ENCODE measurements around the gene SRMS.

- TF ChIP-seq, protein P1, sequence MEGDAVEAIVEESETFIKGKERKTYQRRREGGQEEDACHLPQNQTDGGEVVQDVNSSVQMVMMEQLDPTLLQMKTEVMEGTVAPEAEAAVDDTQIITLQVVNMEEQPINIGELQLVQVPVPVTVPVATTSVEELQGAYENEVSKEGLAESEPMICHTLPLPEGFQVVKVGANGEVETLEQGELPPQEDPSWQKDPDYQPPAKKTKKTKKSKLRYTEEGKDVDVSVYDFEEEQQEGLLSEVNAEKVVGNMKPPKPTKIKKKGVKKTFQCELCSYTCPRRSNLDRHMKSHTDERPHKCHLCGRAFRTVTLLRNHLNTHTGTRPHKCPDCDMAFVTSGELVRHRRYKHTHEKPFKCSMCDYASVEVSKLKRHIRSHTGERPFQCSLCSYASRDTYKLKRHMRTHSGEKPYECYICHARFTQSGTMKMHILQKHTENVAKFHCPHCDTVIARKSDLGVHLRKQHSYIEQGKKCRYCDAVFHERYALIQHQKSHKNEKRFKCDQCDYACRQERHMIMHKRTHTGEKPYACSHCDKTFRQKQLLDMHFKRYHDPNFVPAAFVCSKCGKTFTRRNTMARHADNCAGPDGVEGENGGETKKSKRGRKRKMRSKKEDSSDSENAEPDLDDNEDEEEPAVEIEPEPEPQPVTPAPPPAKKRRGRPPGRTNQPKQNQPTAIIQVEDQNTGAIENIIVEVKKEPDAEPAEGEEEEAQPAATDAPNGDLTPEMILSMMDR (IDR thresholded peaks at IDR 0.05), result no peak
- TF ChIP-seq POLR2A (IDR thresholded peaks at IDR 0.05), result no peak
Measured at GRCh38 chr20:63529180-63529860, 18.2 kb downstream of the SRMS start.

All from testis (tissue), 2 donors.